ENCODE data around the gene RNF11. TPM values are rescaled to one million over a fixed set of nuclear protein-coding genes. Genes with fewer than 3 reads are reported as not detected.
"Not testable (repeated sequence)": the region's sequence is repeated elsewhere in the genome, so short reads cannot be mapped to it uniquely, and the experiment has no call there.

RNF11 gene
- total RNA-seq, 1 donor from 2014 or later, result 87.7 TPM

DNA sequence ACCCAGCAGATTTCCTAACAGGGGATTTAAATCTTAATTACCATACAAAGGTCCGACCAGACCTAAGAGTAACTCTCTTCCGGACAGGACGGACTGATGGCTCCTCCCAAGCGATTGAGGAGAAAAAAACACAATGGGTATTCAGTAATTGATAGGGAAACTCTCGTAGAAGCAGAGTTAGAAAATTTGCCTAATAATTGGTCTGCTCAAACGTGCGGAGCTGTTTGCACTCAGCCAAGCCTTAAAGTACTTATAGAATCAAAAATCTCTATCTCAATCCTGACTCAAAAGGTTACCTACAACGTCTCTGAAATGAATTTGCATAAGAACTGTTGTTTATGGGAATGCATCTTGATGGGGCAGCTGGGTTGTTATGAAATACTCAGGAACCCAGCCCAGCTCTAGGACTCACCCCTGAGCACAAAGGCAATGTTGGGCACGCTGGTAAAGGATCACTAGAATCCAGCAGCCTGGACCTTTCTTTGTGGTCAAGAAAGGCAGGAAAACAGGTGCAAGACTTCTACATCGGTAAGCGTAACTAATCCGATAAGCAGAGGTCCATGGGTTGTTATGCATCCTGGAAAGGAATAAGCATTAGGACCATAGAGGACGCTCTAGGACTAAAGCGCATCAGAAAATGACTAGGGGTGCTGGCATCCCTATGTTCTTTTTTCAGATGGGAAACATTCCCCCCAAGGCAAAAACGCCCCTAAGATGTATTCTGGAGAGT is 8.7 kb upstream of the RNF11 start:
- DNase-seq (ENCODE audit: low read depth, low spot score), result not testable (repeated sequence)

GRCh38 chr1:51228471-51228870 is 7.6 kb upstream of the RNF11 start:
- DNase-seq (ENCODE audit: low read depth, low spot score), result not testable (repeated sequence)

- DNase-seq (ENCODE audit: low read depth, low spot score), result no peak
Measured at GRCh38 chr1:51230501-51231078, 5.5 kb upstream of the RNF11 start.

GRCh38 chr1:51231120-51231519 is 5.0 kb upstream of the RNF11 start:
- no peak for DNase-seq (ENCODE audit: low read depth, low spot score)

GRCh38 chr1:51231896-51232295 is 4.2 kb upstream of the RNF11 start:
- DNase-seq (ENCODE audit: low read depth, low spot score), result no peak

DNA sequence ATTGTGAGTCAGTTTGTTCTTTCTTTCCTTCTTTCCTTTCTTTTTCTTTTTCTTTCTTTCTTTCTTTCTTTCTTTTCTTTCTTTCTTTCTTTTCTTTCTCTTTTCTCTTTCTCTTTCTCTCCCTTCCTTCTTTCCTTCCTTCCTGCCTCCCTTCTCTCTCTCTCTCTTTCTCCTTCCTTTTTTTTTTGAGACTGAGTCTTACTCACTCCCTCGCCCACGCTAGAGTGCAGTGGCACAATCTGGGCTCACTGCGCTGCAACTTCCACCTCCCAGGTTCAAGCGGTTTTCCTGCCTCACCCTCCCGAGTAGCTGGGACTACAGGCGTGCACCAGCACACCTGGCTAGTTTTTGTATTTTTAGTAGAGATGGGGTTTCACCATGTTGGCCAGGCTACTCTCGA is 1.8 kb upstream of the RNF11 start:
- not testable (repeated sequence) for DNase-seq (ENCODE audit: low read depth, low spot score)

DNA sequence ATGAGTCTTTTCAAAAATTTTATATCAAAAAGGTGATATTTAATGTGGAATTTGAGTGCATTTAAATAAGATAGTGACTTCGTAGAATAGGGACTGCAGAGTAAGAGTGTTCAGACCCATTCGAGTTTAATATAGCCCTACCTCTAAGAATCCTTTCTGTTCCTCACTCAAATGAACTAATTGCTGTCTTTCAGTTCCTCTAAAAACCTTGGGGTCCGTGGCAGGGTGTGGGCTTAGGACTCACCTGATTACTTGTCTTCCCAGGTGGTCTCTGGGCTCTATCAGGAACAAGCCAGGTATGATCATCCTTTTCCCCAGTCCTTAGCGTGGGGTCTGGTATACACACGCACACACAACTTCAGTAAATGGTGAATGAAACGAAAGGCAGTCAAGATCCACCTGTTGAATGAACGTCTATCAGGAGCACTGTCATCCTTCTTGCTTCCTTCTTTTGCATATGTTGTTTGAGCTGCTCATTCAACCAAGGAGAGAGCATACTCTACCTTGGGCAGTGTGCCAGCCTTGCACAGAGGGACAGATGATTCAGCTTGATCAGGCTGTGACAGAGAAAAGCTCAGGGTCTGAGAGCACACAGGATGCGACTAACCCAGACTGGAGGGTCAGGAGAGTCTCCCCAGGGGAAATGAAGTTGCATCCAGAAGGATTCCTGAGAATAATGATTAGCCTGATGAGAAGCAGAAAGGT is 1.2 kb upstream of the RNF11 start:
- DNase-seq (ENCODE audit: low read depth, low spot score), result no peak

DNA sequence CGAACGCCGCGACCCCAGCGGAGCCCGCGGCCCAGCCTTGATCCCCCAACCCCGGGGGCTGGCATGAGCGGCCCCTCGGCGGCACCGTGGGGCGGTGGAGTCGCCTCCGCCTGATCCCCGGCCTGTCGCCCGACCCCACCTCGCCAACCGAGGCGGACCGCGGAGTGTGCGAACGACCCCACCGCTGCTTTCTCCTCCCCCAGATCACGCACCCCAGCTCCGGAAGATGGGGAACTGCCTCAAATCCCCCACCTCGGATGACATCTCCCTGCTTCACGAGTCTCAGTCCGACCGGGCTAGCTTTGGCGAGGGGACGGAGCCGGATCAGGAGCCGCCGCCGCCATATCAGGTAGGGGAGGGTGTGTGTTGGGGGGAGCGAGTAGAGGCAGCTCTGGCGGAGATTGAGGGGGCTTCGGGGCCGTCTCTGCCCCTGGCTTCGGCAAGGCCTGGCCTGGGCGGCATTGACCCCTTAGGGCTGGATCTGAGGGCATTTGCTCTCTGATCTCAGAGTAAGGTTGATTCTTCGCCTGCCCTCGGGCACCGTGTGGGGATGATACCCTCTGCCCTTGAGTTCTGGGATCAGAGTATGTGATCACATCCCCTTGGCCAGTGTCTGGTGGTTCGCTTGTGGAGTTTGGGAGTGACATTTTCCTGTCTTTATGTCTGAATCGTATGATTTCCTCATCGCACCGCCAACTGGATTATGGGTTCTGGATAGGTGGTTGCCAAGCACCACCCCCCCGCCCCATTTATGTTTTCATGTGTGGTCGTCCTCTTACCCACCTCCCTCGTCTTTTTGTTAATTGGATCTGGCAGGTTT is 668 bp downstream of the RNF11 start:
- DNase-seq (ENCODE audit: low read depth, low spot score), result no peak

- no peak for DNase-seq (ENCODE audit: low read depth, low spot score)
Measured at GRCh38 chr1:51237351-51238033, 1.4 kb downstream of the RNF11 start.

GRCh38 chr1:51238034-51238403 is 1.9 kb downstream of the RNF11 start:
- no peak for DNase-seq (ENCODE audit: low read depth, low spot score)

DNA sequence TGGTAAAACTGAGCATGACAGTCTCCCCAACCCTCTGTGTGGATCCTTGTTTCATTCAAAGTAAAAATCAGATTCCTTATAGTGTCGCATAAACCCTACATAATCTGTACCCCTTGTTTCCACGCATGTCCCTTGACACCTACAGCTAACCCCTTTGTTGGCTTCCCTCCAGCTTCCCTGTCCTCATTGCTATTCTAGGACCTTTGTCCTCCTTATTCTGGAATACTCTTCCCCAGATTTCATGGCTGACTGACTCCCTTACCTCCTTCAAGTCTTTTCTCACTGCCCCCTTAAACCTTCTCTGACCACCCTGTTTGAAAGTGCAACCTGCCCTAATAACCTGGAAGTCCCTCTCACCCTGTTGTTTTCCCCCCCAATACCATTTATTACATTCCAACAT is 4.0 kb downstream of the RNF11 start:
- DNase-seq (ENCODE audit: low read depth, low spot score), result no peak

DNA sequence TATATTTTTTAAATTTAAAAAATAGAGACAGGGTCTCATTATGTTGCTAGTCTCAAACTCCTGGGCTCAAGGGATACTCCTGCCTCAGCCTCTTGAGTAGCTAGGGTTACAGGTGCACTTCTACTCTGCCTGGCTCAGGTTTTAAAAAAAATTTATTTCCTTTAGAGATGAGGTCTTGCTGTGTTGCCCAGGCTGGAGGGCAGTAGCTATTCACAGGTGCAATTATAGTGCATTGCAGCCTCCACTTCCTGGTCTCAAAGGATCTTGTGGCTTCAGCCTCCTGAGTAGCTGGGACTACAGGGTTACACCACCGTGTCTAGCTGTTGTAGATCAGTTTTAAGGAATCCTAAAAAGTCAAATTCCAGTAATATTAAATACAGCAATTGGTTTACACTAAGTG is 5.0 kb downstream of the RNF11 start:
- no peak for DNase-seq (ENCODE audit: low read depth, low spot score)

- DNase-seq (ENCODE audit: low read depth, low spot score), result no peak
Measured at GRCh38 chr1:51242546-51242945, 6.5 kb downstream of the RNF11 start.

DNA sequence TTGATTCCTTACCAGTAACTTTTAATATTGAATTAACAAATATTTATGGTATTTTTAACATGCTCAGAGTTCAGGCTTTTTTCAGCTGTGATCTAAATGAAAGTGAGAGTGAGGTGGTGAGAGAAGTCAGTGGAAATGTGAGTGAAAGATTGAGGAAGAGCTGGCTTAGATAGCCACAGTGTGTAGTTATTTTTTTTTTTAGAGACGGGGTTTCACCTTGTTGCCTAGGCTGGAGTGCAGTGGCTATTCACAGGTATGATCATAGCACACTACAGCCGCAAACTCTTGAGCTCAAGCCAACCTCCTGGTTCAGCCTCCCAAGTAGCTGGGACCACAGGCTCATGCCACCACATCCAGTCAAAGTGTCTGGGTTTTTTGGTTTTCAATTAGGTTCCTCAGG is 10.9 kb downstream of the RNF11 start:
- no peak for DNase-seq (ENCODE audit: low read depth, low spot score)

GRCh38 chr1:51247499-51247898 is 11.4 kb downstream of the RNF11 start:
- no peak for DNase-seq (ENCODE audit: low read depth, low spot score)

DNA sequence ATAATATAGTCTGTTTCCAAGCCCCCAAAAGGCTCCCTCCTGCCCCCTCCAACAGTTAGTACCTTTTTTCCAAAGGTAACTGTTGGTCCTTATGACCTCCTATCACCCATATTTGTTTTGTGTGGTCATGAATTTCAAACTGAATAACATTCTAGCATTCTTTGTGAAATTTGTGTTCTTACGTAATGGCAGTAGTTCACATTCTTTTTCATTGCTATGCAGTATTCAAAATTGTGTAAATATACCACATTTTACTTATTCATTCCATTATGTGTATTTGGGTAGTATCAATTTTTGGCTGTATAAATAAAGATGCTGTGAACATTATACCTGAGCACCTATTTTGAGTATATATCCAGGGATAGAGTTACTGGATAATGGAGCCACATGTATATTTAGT is 13.4 kb downstream of the RNF11 start:
- DNase-seq (ENCODE audit: low read depth, low spot score), result no peak

- DNase-seq (ENCODE audit: low read depth, low spot score), result not testable (repeated sequence)
Measured at GRCh38 chr1:51250729-51251128, 14.7 kb downstream of the RNF11 start.

- not testable (repeated sequence) for DNase-seq (ENCODE audit: low read depth, low spot score)
Measured at GRCh38 chr1:51251165-51251564, 15.1 kb downstream of the RNF11 start.

- DNase-seq (ENCODE audit: low read depth, low spot score), result no peak
Measured at GRCh38 chr1:51252366-51252765, 16.3 kb downstream of the RNF11 start.

DNA sequence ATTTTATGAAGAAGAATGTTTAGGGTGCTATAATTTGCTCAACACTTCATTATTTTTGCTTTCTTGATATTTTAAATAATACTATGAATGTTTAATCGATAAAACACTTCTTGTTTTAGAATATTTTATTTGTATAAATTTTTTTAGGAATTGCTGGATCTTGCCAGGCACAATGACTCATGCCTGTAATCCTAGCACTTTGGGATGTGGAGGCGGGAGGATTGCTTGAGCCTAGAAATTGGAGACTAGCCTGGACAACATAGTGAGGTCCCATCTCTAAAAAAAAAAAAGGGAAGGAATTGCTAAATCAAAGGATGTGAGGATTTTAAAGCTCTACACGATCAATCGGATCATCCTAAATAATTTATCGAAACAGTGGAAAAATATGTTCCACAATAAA is 17.6 kb downstream of the RNF11 start:
- no peak for DNase-seq (ENCODE audit: low read depth, low spot score)

GRCh38 chr1:51255331-51255730 is 19.3 kb downstream of the RNF11 start:
- DNase-seq (ENCODE audit: low read depth, low spot score), result no peak

Measured in pulmonary artery endothelial cell (primary cell).